HS-27A (cell line): ENCODE results near the gene LY6G6D.
A peak's percentile ranks its signal among the peaks of the same experiment; 100 is the strongest.

Source experiments
- DNase-seq: peaks from one replicate; pipeline ENCODE4 v3.0.0-alpha.2; 2012; ENCODE audit warnings: low read depth, missing footprints

LY6G6D gene, protein sequence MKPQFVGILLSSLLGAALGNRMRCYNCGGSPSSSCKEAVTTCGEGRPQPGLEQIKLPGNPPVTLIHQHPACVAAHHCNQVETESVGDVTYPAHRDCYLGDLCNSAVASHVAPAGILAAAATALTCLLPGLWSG

DNA sequence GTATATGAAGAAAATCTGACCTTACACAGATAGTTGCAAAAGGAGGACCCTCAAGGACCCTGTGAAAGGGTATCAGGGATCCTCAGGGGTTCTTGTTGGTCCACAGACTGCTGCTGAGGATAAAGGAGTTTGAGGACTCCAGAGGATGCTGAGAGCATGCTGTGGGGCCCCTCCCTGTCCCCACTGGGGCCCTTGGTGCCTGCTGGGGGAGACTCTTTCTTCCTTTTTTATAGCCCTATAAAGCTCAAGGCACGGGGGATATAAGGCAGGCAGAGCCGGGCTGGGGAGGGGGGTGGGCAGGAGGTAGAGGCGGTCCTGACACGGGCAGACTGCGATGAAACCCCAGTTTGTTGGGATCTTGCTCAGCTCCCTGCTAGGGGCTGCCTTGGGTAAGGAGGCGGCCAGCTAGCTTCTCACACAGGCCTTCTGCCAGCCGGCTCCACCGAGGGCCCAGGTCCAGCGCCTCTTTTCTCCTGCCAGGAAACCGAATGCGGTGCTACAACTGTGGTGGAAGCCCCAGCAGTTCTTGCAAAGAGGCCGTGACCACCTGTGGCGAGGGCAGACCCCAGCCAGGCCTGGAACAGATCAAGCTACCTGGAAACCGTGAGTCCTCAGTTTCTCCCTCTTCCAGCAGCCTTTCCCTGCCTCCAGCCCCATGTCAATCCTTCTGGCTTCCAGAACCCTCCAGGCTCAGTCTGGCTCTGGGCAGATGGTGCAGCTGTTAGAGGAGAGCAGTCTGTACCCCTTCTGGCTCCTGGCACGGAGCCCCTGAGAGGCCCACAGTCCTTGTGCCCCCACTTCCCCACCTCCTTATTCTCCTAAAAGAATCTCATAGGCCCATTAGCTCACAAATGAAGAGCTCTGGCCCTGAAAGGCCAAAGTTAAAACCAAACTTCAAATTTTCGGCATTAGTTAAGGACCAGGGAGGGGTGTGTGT is at the start of gene LY6G6D:
Gene LY6G6D, plus strand, starts transcription at position 327 of the 937 bp plus-strand sequence. Its CDS starts 8 bp downstream, at position 335.
- no peak for DNase-seq

DNA sequence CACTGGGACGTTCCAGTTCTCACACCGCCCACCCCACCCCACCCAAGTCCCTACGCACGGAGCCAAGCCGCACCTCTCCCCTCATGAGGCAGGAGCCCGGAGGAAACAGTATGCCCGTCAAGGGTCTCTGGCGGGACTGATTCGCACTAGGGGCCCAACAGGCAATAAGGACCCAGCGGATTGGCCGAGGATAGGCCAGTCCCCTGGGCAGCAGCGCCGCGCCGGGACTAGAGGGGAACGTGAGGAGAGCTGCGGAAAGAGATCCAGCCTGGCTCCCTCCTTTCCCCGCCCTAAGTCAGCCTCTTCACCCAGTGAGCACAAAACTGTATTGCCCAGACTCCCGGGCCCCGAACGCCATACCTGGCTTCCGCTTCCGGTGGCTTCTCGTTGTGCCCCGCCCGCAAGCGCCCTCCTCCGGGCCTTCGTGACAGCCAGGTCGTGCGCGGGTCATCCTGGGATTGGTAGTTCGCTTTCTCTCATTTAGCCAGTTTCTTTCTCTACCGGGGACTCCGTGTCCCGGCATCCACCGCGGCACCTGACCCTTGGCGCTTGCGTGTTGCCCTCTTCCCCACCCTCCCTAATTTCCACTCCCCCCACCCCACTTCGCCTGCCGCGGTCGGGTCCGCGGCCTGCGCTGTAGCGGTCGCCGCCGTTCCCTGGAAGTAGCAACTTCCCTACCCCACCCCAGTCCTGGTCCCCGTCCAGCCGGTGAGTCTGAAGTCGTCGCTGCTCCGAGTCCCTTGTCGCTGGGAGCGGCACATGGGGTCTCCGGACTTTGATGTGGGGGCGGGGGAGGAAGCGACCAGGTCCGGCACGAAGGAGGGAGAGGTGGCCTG is 49.4 kb upstream of the LY6G6D start, which contains the start of gene CSNK2B:
Gene CSNK2B, plus strand, starts transcription at position 580 of the 836 bp plus-strand sequence. CDS start 752 bp downstream, outside the sequence.
- DNase-seq: peak; percentile 95

DNA sequence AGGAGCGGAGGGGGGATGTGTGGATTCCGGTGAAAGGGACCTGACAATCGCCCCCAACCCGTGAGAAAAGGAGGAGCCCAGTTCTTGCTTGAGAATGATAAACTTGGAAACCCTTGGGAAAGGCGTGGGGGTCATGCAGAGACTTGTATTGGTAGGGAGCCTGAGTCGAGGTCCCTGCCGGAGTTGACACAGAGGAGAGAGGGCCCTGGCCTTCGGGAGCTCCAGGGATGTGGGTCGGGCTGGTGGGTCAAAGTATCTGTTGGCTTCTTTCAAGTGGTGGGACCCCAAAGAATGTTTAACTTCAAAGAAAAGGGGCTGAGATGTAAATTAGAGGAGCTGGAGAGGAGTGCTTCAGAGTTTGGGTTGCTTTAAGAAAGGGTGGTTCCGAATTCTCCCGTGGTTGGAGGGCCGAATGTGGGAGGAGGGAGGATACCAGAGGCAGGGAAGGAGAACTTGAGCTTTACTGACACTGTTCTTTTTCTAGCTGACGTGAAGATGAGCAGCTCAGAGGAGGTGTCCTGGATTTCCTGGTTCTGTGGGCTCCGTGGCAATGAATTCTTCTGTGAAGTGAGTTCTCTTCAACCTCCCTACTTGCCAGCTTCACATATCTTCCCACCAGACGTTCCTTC is 48.7 kb upstream of the LY6G6D start:
- no peak for DNase-seq

DNA sequence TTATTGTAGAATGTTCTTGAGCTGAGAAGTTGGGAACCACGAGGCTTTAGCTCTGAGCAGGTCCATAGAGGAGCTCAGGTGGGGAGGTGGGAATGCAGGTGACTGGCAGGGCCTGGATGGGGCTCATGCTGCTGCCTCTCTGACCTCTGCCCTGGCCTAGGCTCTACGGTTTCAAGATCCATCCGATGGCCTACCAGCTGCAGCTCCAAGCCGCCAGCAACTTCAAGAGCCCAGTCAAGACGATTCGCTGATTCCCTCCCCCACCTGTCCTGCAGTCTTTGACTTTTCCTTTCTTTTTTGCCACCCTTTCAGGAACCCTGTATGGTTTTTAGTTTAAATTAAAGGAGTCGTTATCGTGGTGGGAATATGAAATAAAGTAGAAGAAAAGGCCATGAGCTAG is 45.5 kb upstream of the LY6G6D start, which contains the start of gene LY6G5B:
Gene LY6G5B, plus strand, starts transcription at position 301 of the 400 bp plus-strand sequence. CDS start 975 bp downstream, outside the sequence.
- DNase-seq: no peak

DNA sequence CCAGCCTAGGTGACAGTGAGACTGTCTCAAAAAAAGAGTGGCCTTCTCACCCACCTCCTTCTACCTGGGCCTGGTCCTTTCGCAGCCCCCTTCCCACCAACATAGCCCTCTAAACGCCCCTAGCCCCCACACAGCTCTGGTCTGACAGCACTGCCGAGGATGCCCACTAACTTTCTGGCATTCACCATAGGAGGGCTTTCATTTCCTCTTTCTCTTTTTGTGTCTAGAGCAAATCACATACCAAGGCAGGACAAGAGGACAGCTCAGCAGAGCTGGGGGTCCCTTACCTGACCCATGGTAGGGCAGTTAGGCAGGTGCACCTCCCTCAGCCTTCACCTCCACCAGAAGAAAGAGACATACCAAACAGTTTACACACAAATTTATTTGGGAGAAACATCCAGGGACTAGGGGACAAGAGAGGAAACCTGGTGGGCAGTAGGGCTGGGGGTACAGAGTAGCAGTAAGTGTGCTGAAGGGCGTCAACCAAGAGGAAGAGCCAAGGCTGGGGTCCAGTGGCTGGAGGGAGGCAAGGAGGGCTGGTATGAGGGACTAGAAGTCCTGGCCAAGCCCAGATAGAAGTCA is 38.7 kb upstream of the LY6G6D start:
- DNase-seq: no peak

DNA sequence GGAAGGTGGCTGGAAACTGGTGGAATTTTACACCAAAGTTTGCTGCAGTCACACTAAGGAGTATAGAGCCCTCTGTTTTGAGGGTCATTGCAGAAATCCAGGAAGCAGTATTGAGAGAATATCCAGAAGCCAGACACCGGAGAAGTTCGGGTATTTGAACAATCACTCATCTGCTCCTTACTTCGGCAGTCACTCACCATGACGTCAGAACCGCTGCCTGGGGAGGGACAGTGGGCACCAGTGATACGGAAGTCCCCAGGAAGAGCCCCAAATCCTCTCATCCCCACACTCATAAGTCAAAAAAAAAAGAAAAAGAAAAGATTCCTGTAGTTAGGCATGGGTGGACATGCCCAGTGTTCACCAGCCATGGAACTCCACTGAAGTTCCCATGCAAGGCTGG is 38.2 kb upstream of the LY6G6D start:
- DNase-seq: no peak

DNA sequence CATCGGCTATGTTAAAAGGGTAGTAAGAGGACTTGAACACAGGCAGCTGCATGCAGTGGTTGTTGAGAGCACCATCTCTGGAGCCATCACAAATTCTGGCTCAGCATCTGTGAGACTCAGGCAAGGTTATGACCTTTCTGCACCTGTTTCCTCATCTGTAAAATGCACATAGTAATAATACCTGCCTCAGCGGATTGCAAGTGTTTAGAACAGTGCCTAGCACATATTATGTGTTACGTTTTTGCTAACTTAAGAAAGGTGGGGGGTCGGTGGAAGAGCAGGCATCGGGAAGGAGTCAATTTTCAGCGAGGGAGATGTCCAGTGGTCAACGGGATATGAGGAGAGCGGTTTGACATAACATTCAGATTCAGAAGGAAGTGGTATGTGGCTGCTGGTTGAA is 37.2 kb upstream of the LY6G6D start:
- DNase-seq: no peak

DNA sequence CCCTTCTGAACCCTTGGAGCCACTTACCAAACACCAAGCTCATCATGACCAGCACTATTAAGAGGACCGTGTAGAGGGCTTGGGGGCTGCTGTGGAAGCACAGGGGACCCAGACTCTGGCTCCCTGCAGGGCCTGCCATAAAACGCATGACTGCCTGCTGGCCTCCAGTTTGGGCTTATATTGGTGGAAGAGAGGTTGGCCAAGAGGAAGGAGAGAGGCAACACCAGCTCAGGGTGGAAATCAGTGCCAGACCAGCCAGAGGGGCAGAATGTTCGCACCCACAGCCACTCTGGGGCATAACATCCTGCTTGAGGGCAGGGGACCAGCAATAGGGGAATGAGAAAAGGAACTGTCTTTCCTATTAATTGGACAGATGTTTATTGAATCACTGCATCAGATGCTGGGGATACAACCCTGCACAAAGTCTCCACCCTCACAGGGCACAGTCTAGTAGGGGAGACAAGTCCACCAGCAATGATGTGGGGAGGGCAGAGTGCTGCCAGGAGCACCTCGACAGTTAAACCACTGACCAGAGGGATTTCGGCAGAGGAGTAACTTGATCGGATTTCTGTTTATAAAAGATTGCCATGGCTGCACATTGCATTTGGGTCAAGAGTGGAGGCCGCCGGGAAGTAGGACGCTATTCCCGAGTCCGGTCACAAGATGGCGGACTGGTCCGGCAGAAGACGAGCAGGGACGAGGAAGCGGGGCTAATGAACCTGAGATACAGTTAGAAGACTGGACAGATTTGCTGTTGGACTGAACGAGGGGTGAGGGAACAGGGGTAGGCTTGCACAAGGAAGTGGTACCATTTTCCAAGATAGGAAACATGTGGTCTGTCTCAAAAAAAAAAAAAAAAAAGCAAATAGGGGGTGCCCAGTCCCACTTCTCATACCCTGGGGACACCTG is 34.7 kb upstream of the LY6G6D start, which contains the start of gene LY6G5C:
Gene LY6G5C, minus strand, starts transcription at position 842 of the 909 bp plus-strand sequence. Its CDS starts 694 bp downstream, at position 148.
- DNase-seq: peak; percentile 69

DNA sequence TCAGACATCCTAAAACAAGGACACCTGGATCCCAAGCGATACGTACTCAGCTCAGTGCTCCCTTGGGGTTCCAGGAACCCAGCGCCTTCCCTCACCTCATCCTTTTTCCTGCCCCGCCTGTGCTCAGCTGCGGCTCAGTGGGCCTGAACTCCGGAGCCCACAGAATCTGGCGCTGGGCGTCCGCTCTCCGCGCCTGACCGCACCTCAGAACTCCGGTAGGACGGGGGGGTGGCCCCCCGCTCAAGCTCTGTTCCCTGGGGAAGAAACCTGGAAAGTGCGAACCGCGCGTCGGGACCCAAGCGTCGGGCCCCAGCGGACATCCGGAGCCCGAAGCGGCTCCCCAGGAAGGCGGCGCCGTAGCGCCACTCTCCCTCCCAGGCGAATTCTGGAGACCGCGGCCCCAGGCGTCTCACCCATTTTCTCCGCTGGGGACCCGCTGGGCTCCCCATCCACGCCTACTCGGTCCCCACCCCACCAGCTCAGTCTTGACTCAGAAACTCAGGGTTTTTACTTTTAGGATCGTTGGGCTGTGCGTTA is 33.9 kb upstream of the LY6G6D start:
- DNase-seq: no peak

DNA sequence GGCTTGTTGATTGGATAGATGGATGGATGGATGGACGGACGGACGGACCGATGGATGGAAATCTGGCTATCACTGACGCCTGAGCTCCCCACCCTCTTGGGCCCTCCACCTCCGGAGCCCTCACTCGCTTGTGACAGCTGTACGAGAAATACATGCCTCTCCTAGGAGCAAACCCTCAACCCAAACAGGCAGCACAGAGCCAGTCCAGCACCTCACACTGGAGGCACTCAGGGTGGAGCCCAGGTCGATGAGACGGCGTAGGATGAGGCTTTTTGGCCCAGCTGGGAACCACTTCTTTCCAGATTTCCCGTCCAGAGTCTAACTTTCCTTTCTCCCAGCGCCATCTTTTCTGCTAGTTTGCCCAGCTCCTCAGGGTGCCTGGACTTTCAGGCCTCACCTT is 31.6 kb upstream of the LY6G6D start:
- no peak for DNase-seq

DNA sequence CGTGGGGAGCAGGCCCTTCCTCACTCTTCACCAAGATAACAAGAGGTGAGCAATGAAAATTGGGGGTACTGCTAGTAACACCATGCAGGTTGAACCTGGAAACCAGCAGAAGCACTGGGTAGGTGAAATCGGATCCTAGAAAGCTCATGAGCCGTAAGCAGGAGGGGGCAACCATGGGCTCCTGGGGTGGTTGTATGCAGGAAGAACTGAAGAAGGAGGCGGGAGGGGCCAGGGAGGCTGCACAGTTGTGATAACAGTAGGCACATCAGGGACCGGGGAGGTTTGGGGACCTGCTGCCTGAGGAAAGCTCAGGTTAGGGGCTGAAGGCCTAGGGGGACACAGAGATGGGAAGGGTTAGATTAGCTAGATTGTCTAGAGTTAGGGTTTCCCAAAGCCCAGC is 28.7 kb upstream of the LY6G6D start:
- DNase-seq: no peak

DNA sequence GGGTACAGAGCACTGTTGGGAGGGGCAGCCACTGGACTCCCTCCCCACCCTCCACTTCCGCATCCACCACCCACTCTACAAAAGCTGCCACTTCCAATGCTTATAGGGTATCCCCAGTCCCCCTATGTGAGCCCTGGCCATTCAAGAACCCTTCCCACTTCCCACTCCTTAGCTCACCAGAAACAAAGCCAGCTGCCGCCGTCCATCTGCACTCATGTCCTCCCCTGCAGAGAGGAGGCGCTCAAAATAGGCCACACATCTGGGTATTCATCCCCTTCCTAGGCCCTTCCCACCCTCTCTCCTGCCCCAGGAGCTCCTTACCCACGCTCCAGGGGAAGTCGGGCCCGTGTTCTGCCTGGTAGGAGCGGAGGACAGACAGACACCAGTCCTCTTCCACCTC is 27.8 kb upstream of the LY6G6D start:
- DNase-seq: no peak

DNA sequence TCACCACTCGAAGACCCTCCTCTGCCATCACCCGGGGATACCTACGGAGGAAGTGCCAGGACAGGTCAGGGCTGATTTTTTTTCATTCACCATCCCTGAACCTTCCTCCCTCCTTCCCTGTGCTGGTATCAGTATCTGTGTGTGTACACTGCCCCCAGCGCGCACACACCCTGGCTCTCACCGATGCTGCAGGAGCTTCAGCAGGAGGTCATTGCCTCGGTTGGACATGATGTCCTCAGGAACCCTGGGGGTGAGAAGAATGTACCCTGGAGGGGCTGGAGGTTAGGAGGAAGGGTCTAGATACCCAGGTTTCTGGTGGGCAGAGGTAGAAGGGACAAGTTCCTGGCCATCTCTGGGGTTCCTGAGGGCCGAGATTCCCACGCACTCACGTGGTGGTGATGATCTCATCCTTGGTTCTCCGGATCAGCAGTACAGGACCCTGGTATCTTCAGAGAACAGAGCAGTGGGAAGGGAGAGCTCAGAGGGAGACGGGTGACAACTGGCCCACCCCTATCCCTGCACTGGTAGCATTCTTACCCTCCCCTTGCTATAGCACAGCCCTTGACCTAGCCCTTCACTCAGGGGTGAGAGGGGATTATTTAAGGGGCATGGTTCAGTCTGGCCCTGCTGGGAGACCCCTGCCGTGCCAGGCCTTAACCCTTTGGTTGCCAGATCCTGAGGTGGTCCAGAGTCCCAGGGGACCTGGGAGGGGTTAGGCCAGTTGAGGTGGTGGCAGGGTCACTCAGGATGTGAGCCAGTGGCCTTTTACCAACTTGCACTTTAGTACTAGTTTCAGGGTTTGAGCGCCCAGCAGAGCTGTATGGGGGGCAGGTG is 27.1 kb upstream of the LY6G6D start:
- DNase-seq: no peak

DNA sequence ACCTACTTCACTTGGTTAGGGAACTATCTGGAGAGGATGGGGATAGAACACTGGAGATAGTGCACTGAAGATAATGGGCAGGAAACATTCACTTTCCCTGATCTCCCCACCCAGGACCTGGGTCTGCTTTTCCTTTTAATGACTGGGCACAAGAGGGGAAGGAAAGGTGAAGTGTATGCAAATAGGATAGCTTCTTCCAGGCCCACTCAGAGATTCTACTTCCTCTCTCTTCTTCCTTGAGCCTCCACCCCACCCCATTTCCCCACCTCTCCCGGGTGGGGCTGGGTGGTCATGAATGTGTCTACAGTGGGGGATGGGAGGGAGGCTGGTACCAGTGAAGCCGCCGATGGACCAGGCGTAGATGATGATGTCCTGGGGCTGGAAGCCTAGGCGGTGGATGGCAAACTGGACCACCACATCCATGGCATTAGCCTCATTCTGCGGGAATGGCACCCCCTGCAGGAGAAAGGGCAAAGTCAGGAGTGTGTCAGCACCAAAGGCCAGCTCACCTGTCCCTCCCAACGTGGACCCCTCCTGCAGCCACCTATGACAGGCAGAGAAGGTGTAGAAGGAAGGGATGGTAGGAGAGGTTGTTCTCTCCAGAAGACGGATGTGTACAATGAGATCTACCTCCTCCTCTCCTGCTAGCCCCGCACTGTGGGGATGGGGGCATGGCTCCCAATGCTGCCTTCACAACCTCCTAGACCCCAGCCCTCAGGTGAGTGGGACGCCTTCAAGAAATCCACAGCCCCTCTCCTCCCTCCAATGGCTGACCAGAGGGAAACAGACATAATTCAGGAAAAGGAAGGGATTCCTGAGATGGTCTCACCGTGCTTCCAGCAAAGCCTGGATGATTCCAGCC is 25.7 kb upstream of the LY6G6D start:
- no peak for DNase-seq

DNA sequence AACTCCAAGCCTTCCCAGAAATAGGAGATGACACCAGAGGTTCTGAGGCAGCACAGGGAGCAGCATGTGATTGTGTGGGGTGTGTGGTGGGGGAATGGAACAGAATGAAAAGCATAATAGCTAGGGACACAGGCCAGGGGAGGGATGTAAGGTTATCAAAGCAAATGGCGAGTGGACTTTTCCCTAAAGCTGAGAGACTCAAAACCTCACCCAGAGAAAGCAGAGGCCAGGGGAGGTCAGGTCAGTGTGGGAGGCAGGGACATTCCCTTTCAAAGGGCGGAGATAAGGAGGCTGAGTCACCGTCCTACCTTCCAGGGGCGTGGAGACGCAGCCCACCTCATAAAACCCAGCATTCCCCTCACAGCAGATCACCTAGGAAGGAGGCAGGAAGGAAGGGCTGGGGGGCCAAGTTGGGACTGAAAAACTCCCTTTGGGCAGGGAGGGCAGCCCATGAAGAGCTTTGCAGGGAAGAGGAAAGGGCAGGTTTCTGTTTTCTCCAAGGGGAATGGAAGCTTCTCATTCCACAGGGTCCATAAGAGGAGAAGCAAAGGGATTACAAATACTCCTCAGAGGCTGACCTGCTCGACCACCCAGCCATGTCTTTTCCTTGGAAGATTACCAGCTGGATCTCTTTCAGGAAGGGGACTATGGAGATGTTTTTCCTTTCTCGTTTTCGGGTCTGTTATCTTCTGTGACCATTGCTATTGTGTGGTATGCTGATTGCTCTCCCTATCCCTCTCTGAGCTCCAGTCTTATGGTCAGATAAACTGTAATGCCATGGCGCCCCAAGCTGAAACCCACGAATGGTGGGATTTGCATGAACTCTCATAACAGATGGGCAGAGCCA is 24.7 kb upstream of the LY6G6D start:
- DNase-seq: no peak

DNA sequence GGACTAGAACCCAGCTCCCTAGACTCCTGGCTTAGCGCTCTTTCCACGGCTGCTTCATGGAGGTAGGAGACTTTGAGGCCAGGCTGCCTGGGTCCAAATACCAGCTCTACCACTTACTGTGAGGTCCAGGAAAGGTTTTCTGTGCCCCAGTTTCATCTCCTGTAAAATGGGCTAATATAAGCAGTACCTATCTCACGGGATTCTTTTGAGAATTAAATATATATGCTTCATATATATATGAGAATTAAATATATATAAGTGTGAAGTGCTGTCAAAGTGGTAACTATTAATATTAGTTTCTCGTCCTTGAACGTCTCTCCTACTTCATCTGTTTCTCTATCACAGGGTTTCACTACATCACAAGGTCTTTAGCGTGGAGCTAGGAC is 24.1 kb upstream of the LY6G6D start:
- DNase-seq: no peak

DNA sequence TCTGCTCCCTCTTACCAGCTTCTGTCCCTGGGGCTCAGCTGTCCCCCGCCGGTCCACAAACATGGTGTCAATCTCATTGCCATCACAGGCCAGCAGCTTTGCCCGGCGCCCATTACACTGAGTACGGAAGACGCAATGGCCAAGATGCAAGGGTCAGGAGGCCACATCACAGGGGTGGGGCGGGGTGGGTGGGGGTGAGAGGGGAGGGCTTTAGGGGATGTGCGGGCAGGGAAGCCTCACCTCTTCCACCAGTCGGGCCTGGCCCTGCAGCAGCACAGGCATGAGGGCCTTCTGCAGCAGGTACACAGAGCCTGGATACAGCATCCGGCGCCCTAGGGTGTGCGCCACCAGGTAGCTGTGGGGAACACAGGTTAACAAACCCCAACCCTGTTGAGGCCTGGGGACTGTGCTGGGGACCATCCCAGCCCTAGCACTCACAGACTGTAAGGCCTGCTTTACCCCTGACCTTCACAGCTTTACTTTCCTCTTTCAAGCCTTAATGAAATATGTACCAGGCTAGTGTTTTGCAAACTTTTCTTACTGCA is 23.5 kb upstream of the LY6G6D start:
- DNase-seq: no peak
